Measurements from ENCODE around the gene DUSP19.

DNA sequence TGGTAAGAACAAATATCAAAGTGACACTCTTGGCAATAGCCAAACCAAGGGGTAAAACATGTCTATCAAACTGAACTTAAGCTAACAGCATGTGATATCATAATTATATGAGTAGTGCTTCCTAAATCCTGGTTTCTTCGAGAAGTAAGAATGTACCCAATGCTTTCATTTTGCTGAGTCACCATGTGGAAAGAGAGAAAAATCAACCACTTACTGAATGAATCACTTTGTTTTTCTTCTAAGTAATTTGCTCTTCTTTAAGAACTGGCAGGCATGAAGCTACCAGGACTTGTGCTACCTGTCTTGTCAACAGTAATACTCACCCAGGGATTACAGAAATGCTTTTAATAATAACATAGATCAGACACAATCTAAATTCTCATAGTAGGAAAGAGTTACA lies 19.0 kb upstream of the DUSP19 start:
- TF ChIP-seq GATA2 (IDR thresholded peaks at IDR 0.05; ENCODE audit: low read depth, low read length) (no peak), GATA3 (IDR thresholded peaks at IDR 0.05; ENCODE audit: low read depth, low read length) (no peak)
